NCI-H2107 (cell line): ENCODE results near the gene PPT2.
A peak's percentile ranks its signal among the peaks of the same experiment; 100 is the strongest.

ENCODE experiments used
- DNase-seq: peaks from one replicate; lab custom pipeline; 2025; lab: John Stamatoyannopoulos, UW

The PPT2 gene

GRCh38 chr6:32153564-32154513 is at the start of gene PPT2:
PPT2 (plus strand) TSS chr6:32154141; CDS start chr6:32154595, 454 bp downstream.
- peak; percentile 20 for DNase-seq

GRCh38 chr6:32105433-32105832 is 48.5 kb upstream of the PPT2 start:
- no peak for DNase-seq

GRCh38 chr6:32107406-32107805 is 46.5 kb upstream of the PPT2 start:
- no peak for DNase-seq

GRCh38 chr6:32108094-32108627 is 45.8 kb upstream of the PPT2 start:
- DNase-seq: no peak

- no peak for DNase-seq
Measured at GRCh38 chr6:32108727-32109113, 45.2 kb upstream of the PPT2 start.

- DNase-seq: no peak
Measured at GRCh38 chr6:32109114-32109764, 44.7 kb upstream of the PPT2 start, which contains the start of gene TNXB. TNXB (minus strand) TSS chr6:32109338; CDS start chr6:32098198, 11,140 bp downstream.

GRCh38 chr6:32109765-32110160 is 44.2 kb upstream of the PPT2 start:
- DNase-seq: no peak

GRCh38 chr6:32110632-32111031 is 43.3 kb upstream of the PPT2 start:
- no peak for DNase-seq

- no peak for DNase-seq
Measured at GRCh38 chr6:32111424-32112066, 42.4 kb upstream of the PPT2 start.

GRCh38 chr6:32112431-32112980 is 41.4 kb upstream of the PPT2 start:
- no peak for DNase-seq

GRCh38 chr6:32113386-32114352 is 40.3 kb upstream of the PPT2 start:
- no peak for DNase-seq

GRCh38 chr6:32114796-32115195 is 39.1 kb upstream of the PPT2 start:
- DNase-seq: no peak

- DNase-seq: no peak
Measured at GRCh38 chr6:32115623-32116022, 38.3 kb upstream of the PPT2 start.

GRCh38 chr6:32116674-32117073 is 37.3 kb upstream of the PPT2 start:
- DNase-seq: no peak

- no peak for DNase-seq
Measured at GRCh38 chr6:32117461-32117860, 36.5 kb upstream of the PPT2 start.

GRCh38 chr6:32118782-32119628 is 34.9 kb upstream of the PPT2 start:
- peak; percentile 9 for DNase-seq

- DNase-seq: no peak
Measured at GRCh38 chr6:32120573-32121059, 33.3 kb upstream of the PPT2 start.

GRCh38 chr6:32123681-32124080 is 30.3 kb upstream of the PPT2 start:
- DNase-seq: no peak

- no peak for DNase-seq
Measured at GRCh38 chr6:32126880-32127279, 27.1 kb upstream of the PPT2 start.

GRCh38 chr6:32127409-32127716 is 26.6 kb upstream of the PPT2 start:
- DNase-seq: no peak
